ENCODE data around the gene MDM2.

The MDM2 gene

DNA sequence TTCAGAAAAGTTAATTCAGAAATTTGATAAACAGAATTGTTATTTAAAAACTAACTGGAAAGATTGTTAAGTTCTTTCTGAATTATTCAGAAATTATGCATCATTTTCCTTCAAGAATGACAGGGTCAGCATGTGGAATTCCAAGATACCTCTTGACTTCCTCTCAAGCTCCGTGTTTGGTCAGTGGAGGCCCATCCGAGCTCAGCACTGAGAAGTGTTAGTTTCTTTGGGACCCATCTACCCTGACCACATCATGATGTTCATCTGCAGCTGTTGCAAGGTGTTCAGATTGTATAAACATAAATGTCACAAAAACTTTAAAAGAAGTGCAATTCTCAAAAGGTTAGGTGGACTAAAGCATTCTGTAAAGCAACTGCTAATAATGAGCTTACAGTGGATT, 33.7 kb downstream of the MDM2 start:
- Histone ChIP-seq H3K9ac (ENCODE audit: low read length) (no peak overlapping the region), H3K4me2 (ENCODE audit: low read length) (no peak overlapping the region), H3K36me3 (ENCODE audit: insufficient read depth, low read length) (peaks cover 76% of the 10 kb centered on the region), H3K9me2 (ENCODE audit: low read depth, low read length) (no peaks in the 10 kb centered on the region), H3K27me3 (ENCODE audit: insufficient read depth, low read length) (no peaks in the 10 kb centered on the region), H3K4me1 (ENCODE audit: insufficient read depth, low read length, severe bottlenecking) (no peaks in the 10 kb centered on the region), H4K20me1 (ENCODE audit: insufficient read depth, low read length) (no peaks in the 10 kb centered on the region), H2AFZ (ENCODE audit: low read length) (no peak overlapping the region), H3K9me3 (ENCODE audit: low read length) (no peaks in the 10 kb centered on the region), H3K27ac (ENCODE audit: low read depth, low read length, poor library complexity, severe bottlenecking) (no peak overlapping the region), H3K79me2 (ENCODE audit: insufficient read depth, low read length) (no peaks in the 10 kb centered on the region), H3F3A (ENCODE audit: insufficient read depth, low read length) (peaks cover 33% of the 10 kb centered on the region; the same call in 1 of the 2 replicates), H3K4me3 (ENCODE audit: low read depth, low read length, poor library complexity, severe bottlenecking) (no peak overlapping the region)
- no peak for TF ChIP-seq EZH2 (IDR thresholded peaks at IDR 0.05; ENCODE audit: borderline replicate concordance, low read length)
- TF ChIP-seq CTCF (IDR thresholded peaks at IDR 0.05; ENCODE audit: low read length), result no peak

DNA sequence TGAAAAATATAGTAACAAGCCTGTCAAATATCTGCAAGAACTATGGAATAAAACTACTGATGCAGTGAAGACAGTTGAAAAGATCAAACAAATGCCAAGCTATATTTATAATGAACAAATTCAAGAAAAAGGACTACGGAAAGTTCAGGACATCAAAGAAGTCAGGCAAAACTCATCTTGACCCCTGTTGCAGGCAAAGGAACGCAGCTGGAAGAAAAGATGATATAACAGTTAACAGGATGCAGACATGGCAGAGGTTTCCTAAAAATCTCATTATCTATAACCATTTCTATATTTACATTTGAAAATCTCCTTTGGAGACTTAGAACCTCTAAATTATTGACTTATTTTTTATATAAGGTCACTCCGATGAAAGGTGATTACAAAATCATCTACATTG, 34.1 kb downstream of the MDM2 start:
- Histone ChIP-seq H3K27ac (ENCODE audit: low read depth, low read length, poor library complexity, severe bottlenecking) (no peak overlapping the region), H3K9me3 (ENCODE audit: low read length) (no peaks in the 10 kb centered on the region), H3K36me3 (ENCODE audit: insufficient read depth, low read length) (peaks cover 72% of the 10 kb centered on the region), H3K4me2 (ENCODE audit: low read length) (no peak overlapping the region), H3K4me3 (ENCODE audit: low read depth, low read length, poor library complexity, severe bottlenecking) (no peak overlapping the region), H3K9me2 (ENCODE audit: low read depth, low read length) (no peaks in the 10 kb centered on the region), H3K27me3 (ENCODE audit: insufficient read depth, low read length) (no peaks in the 10 kb centered on the region), H3F3A (ENCODE audit: insufficient read depth, low read length) (peaks cover 33% of the 10 kb centered on the region; the same call in 1 of the 2 replicates), H3K4me1 (ENCODE audit: insufficient read depth, low read length, severe bottlenecking) (no peaks in the 10 kb centered on the region), H3K79me2 (ENCODE audit: insufficient read depth, low read length) (no peaks in the 10 kb centered on the region), H4K20me1 (ENCODE audit: insufficient read depth, low read length) (no peaks in the 10 kb centered on the region), H2AFZ (ENCODE audit: low read length) (no peak overlapping the region), H3K9ac (ENCODE audit: low read length) (no peak overlapping the region)
- no peak for TF ChIP-seq CTCF (IDR thresholded peaks at IDR 0.05; ENCODE audit: low read length)
- no peak for TF ChIP-seq EZH2 (IDR thresholded peaks at IDR 0.05; ENCODE audit: borderline replicate concordance, low read length)

DNA sequence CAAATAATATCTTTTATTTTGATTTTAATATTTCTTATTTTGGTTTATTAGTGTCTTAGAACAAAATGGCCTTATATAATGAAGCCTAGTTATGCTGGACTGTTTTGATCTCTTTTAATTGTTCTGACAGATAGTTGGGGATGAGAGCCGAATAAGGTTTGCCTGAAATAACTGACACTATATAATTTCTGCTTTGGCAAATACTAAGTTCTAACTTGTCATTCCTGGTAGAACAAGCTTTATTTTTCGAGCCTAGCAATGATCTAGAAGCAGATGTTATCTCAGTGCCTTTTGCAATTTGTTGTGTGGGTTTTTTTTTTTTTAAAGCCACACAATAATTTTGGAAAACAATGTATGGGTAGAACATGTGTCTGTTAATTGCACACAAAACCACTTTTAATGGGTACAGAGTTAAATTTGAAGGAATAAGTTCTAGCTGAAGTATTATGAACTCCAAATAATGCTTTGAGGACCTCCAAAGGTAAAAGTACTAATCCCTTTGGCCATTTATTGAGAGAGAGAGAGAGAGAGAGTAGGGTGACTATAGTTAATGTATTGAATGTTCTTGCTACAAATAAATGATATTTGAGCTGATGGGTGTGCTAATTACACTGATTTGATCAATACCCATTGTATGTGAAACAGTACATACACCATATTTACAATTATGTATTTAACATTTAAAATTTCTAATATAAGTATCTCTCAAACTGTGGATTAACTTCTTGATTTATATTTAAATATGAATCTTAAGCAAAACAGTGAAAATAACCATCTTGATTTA, 35.0 kb downstream of the MDM2 start:
- Histone ChIP-seq H3K9ac (ENCODE audit: low read length) (no peak overlapping the region), H3K79me2 (ENCODE audit: insufficient read depth, low read length) (no peaks in the 10 kb centered on the region), H3K9me2 (ENCODE audit: low read depth, low read length) (no peaks in the 10 kb centered on the region), H3K4me1 (ENCODE audit: insufficient read depth, low read length, severe bottlenecking) (no peaks in the 10 kb centered on the region), H3K27me3 (ENCODE audit: insufficient read depth, low read length) (no peaks in the 10 kb centered on the region), H3K9me3 (ENCODE audit: low read length) (no peaks in the 10 kb centered on the region), H3K4me3 (ENCODE audit: low read depth, low read length, poor library complexity, severe bottlenecking) (no peak overlapping the region), H3K4me2 (ENCODE audit: low read length) (no peak overlapping the region), H4K20me1 (ENCODE audit: insufficient read depth, low read length) (no peaks in the 10 kb centered on the region), H3F3A (ENCODE audit: insufficient read depth, low read length) (peaks cover 33% of the 10 kb centered on the region; the same call in 1 of the 2 replicates), H2AFZ (ENCODE audit: low read length) (no peak overlapping the region), H3K36me3 (ENCODE audit: insufficient read depth, low read length) (peaks cover 64% of the 10 kb centered on the region), H3K27ac (ENCODE audit: low read depth, low read length, poor library complexity, severe bottlenecking) (no peak overlapping the region)
- TF ChIP-seq EZH2 (IDR thresholded peaks at IDR 0.05; ENCODE audit: borderline replicate concordance, low read length), result no peak
- TF ChIP-seq CTCF (IDR thresholded peaks at IDR 0.05; ENCODE audit: low read length), result no peak

All from OCI-LY1 (cell line).